Peyer's patch (tissue), 4 donors: ENCODE results near the gene HMCES. TPM values are rescaled to one million over a fixed set of nuclear protein-coding genes. Genes with fewer than 3 reads are reported as not detected.
"Not testable (repeated sequence)": the region's sequence is repeated elsewhere in the genome, so short reads cannot be mapped to it uniquely, and the experiment has no call there.

ENCODE experiments used
- DNase-seq, 3 donors: peaks; one replicate each; pipeline ENCODE4 v3.0.0-alpha.2; 2017 to 2019
- H3K27ac ChIP-seq, 4 donors: fragments of 200-600 bp; sonication (generic); one replicate each; pipeline ENCODE4 v1.5.1; 2016 to 2019
- H3K27me3 ChIP-seq, 2 donors: fragments of 200-600 bp; sonication (generic); one replicate each; pipeline ENCODE4 v1.5.1; 2019
- H3K36me3 ChIP-seq, 3 donors: fragments of 200-600 bp; sonication (generic); one replicate each; pipeline ENCODE4 v1.5.1; 2016 to 2019
- H3K4me1 ChIP-seq, 4 donors: fragments of 200-600 bp; sonication (generic); one replicate each; pipeline ENCODE4 v1.5.1; 2016 to 2019
- H3K4me3 ChIP-seq, 4 donors: fragments of 200-600 bp; sonication (generic); 1 replicate in 3 of 4; 2 replicates in 1 of 4; pipeline ENCODE4 v1.5.1; 2016 to 2019; ENCODE audit warnings: mild to moderate bottlenecking in 1 of 4
- H3K9me3 ChIP-seq, 4 donors: fragments of 200-600 bp; sonication (generic); one replicate each; pipeline ENCODE4 v1.5.1; 2016 to 2019; ENCODE audit warnings: mild to moderate bottlenecking in 1 of 4
- POLR2A ChIP-seq, 2 donors: fragments of 450-650 bp; IDR thresholded peaks; one replicate each; pipeline ENCODE4 v1.5.1; 2017; ENCODE audit warnings: antibody characterized with exemption in 2 of 2, mild to moderate bottlenecking in 2 of 2, moderate library complexity in 2 of 2
- total RNA-seq, 4 donors: library from RNA; depleted of rRNA; stranded (reverse); fragments of >200 nt; gene quantifications; one replicate each; pipeline ENCODE4 v1.1.0, GENCODE V29; 2016
- TF ChIP-seq, protein P1 (sequence below), 6 experiments: fragments of 450-650 bp in 4 of 6; fragments of 200-600 bp in 2 of 6; sonication (generic) in 1 of 6; IDR thresholded peaks; one replicate each; pipeline ENCODE4 v1.5.1; 2017 to 2019; ENCODE audit warnings: antibody characterized with exemption in 6 of 6, mild to moderate bottlenecking in 3 of 6, moderate library complexity in 1 of 6

HMCES gene
- total RNA-seq, 4 donors from 2014 or later: 22.2 to 29.7 (median 24.2) TPM

DNA sequence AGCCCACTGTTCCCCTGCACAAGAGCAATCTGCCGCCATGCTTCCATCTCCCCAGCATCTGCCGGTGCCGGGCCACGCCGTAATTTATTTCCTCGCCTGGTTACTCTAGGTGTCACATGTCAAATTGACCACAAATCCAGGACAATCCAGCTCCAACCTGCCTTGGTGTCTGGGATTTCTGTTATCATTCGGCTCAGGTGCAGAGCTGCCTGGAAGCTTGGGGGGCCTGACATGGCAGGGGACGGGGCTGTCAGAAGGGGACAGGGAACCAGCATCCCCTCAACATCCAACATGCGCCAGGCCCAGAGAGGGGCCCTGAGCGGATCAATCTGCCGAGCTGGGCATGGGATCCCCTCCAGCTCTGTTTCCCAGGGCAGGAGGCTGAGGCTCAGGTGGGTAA is 47.9 kb downstream of the HMCES start:
- Histone ChIP-seq H3K36me3 (no peaks in the 10 kb centered on the region), H3K4me1 (no peaks in the 10 kb centered on the region), H3K27me3 (no peaks in the 10 kb centered on the region), H3K4me3 (no peak overlapping the region), H3K9me3 (no peaks in the 10 kb centered on the region), H3K27ac (no peak overlapping the region)
- TF ChIP-seq, protein P1, sequence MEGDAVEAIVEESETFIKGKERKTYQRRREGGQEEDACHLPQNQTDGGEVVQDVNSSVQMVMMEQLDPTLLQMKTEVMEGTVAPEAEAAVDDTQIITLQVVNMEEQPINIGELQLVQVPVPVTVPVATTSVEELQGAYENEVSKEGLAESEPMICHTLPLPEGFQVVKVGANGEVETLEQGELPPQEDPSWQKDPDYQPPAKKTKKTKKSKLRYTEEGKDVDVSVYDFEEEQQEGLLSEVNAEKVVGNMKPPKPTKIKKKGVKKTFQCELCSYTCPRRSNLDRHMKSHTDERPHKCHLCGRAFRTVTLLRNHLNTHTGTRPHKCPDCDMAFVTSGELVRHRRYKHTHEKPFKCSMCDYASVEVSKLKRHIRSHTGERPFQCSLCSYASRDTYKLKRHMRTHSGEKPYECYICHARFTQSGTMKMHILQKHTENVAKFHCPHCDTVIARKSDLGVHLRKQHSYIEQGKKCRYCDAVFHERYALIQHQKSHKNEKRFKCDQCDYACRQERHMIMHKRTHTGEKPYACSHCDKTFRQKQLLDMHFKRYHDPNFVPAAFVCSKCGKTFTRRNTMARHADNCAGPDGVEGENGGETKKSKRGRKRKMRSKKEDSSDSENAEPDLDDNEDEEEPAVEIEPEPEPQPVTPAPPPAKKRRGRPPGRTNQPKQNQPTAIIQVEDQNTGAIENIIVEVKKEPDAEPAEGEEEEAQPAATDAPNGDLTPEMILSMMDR (IDR thresholded peaks at IDR 0.05): no peak
- no peak for TF ChIP-seq POLR2A (IDR thresholded peaks at IDR 0.05)
- DNase-seq: no peak

DNA sequence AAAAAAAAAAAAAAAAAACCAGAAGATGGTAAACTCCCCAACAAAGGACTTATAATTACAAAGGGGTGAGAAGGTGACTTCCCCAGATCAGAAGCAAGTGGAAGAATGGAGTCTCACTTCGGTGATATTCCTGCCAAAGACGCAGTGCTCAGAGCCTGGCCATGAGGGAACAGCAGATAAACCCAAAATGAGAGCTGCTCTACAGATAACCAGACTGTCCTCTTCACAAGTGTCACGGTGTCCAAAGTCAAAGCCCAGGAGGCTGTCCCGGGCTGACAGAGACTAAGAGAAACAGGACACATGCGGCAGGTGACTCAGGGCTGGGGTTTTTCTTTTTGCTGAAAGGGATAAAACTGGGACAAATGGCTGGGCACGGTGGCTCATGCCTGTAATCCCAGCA is 48.8 kb downstream of the HMCES start:
- H3K4me3 ChIP-seq: no peak overlapping the region
- H3K36me3 ChIP-seq: no peaks in the 10 kb centered on the region
- no peaks in the 10 kb centered on the region for H3K27me3 ChIP-seq
- no peak overlapping the region for H3K27ac ChIP-seq
- H3K4me1 ChIP-seq: no peaks in the 10 kb centered on the region
- no peaks in the 10 kb centered on the region for H3K9me3 ChIP-seq
- no peak for TF ChIP-seq POLR2A (IDR thresholded peaks at IDR 0.05)
- TF ChIP-seq, protein P1 (IDR thresholded peaks at IDR 0.05): no peak
- DNase-seq: no peak

DNA sequence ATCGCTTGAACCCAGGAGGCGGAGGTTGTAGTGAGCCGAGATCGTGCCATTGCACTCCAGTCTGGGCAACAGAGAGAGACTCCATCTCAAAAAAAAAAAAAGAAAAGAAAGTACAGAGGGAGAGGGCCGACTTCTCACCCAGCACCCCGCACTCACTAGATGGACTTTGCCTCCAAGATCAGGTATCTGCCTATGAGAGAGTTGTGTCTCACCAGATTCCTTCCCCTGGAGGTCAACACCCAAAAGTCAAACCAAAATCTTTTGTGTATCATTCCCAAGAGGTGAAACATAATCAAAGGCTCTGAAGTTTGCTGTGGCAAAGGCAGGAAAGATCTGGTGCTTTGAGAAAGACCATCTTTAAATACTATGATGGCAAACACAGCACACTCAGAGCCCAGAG is 51.2 kb downstream of the HMCES start:
- H3K4me1 ChIP-seq: no peaks in the 10 kb centered on the region
- no peak overlapping the region for H3K4me3 ChIP-seq
- H3K27me3 ChIP-seq: no peaks in the 10 kb centered on the region
- DNase-seq: no peak
- H3K36me3 ChIP-seq: no peaks in the 10 kb centered on the region
- no peak overlapping the region for H3K27ac ChIP-seq
- no peak for TF ChIP-seq POLR2A (IDR thresholded peaks at IDR 0.05)
- TF ChIP-seq, protein P1 (IDR thresholded peaks at IDR 0.05): no peak
- H3K9me3 ChIP-seq: no peaks in the 10 kb centered on the region

DNA sequence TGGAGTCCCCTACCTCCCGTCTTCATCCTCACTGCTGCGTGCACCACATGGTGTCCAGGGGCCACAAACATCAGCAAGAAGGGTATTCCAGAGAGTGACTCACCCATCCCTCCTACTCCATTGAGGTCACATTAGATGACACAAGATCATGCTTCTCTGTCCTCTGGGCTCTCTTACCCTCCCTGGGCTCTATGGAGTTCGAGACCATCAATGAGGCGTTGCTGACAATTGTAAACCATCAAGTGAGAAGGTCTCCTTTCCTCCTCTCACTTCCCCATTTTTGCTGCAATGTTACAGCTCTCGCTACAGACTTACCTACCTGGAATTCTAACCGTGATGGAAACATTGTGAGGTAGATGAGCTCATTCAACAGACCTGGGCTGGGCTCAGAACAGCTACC is 51.7 kb downstream of the HMCES start:
- no peak for DNase-seq
- no peak for TF ChIP-seq POLR2A (IDR thresholded peaks at IDR 0.05)
- TF ChIP-seq, protein P1 (IDR thresholded peaks at IDR 0.05): no peak
- Histone ChIP-seq H3K27ac (no peak overlapping the region), H3K36me3 (no peaks in the 10 kb centered on the region), H3K4me1 (no peaks in the 10 kb centered on the region), H3K4me3 (no peak overlapping the region), H3K27me3 (no peaks in the 10 kb centered on the region), H3K9me3 (no peaks in the 10 kb centered on the region)

DNA sequence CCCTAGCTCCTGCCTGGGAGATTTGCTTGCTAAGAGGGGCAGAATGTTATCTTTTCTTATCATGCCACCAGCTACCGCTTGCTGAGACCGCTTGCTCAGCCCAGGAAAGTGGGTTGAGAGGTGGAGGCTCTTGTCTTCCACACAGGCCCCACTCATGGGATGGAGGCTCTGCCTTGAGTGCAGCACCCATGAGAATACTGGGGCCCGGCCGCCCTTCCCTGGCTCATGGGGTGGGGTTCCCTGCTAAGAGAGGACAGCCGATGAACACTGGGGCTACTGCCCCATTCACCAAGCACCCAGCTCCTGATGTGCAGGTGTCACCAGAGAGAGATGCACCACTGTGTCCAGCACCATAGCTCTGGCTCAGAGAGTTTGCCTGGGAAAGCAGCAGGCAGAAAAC is 55.2 kb downstream of the HMCES start:
- H3K27me3 ChIP-seq: no peaks in the 10 kb centered on the region
- H3K36me3 ChIP-seq: no peaks in the 10 kb centered on the region
- H3K4me1 ChIP-seq: no peaks in the 10 kb centered on the region
- no peak for DNase-seq
- TF ChIP-seq, protein P1 (IDR thresholded peaks at IDR 0.05): no peak
- no peak for TF ChIP-seq POLR2A (IDR thresholded peaks at IDR 0.05)
- H3K9me3 ChIP-seq: no peaks in the 10 kb centered on the region
- H3K4me3 ChIP-seq: no peak overlapping the region
- no peak overlapping the region for H3K27ac ChIP-seq

DNA sequence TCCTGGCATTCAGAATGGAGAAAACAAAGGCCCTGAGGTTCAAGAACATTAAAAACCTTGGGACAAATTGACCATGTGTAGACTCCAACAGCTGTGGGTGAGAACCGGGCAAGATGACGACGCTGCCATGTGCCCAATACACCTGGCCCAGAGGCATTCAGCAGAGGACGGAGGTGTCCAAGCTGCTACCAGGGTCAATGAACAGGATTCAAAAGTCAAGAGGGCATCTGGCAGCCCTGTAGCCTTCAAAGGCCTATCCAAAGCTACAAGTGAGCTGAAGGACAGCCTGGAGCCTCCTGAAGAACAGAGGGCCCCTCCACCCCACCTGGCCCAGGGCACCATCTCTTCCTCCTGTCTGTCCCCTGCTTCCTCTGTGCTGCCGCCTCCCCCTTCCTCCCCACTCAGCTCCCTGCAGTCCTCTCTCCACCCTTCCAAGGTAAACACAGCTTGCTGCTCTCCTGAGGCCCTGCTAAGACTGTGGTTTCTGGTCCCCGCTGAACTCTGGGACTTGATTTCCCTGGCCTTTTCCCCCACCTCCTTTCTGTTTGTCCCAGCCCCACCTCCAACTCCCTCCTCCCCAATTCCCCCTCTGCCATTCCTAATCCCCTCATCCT is 57.5 kb downstream of the HMCES start:
- Histone ChIP-seq H3K27me3 (no peaks in the 10 kb centered on the region), H3K27ac (no peak overlapping the region), H3K9me3 (no peaks in the 10 kb centered on the region), H3K36me3 (no peaks in the 10 kb centered on the region), H3K4me3 (no peak overlapping the region), H3K4me1 (no peaks in the 10 kb centered on the region)
- no peak for DNase-seq
- no peak for TF ChIP-seq POLR2A (IDR thresholded peaks at IDR 0.05)
- TF ChIP-seq, protein P1 (IDR thresholded peaks at IDR 0.05): no peak

DNA sequence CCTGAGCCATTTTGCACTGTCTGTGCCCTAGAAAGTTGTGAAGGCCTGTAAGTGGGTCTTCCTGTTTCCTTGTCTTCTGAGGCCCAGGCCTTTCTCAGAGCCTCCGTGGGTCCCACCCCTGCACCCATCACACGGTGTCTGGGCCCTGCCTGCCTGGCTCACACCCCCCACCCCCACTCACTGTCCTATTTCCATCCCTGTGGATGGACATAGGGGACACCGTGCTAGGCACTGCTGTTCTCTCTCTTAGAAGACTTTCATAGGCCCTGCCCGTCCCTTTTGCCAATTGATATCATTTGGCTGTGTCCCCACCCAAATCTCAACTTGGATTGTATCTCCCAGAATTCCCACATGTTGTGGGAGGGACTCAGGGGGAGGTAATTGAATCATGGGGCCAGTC is 59.0 kb downstream of the HMCES start:
- not testable (repeated sequence) for DNase-seq

DNA sequence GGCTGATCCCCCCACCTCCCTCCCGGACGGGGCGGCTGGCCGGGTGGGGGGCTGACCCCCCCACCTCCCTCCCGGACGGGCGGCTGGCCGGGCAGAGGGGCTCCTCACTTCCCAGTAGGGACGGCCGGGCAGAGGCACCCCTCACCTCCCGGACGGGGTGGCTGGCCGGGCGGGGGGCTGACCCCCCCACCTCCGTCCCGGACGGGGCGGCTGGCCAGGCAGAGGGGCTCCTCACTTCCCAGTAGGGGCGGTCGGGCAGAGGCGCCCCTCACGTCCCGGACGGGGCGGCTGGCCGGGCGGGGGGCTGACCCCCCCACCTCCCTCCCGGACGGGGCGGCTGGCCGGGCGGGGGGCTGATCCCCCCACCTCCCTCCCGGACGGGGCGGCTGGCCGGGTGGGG is 60.5 kb downstream of the HMCES start:
- not testable (repeated sequence) for H3K9me3 ChIP-seq, H3K27me3 ChIP-seq, H3K4me3 ChIP-seq, DNase-seq, H3K36me3 ChIP-seq, H3K27ac ChIP-seq, H3K4me1 ChIP-seq

More for the DNA sequence above, 59.0 kb downstream of the HMCES start:
- not testable (repeated sequence) for H3K4me1 ChIP-seq, H3K27ac ChIP-seq, H3K27me3 ChIP-seq, H3K9me3 ChIP-seq, H3K4me3 ChIP-seq, H3K36me3 ChIP-seq

DNA sequence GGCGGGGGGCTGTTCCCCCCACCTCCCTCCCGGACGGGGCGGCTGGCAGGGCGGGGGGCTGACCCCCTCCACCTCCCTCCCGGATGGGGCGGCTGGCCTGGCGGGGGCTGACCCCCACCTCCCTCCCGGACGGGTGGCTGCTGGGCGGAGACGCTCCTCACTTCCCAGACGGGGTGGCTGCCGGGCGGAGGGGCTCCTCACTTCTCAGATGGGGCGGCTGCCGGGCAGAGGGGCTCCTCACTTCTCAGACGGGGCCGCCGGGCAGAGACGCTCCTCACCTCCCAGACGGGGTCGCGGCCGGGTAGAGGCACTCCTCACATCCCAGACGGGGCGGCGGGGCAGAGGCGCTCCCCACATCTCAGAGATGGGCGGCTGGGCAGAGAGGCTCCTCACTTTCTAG is 61.2 kb downstream of the HMCES start:
- DNase-seq, H3K27ac ChIP-seq, H3K4me1 ChIP-seq, H3K27me3 ChIP-seq, H3K4me3 ChIP-seq, H3K36me3 ChIP-seq, H3K9me3 ChIP-seq: not testable (repeated sequence)
